ENCODE data around the gene EXD3.
A peak's percentile ranks its signal among the peaks of the same experiment; 100 is the strongest.

EXD3 gene

DNA sequence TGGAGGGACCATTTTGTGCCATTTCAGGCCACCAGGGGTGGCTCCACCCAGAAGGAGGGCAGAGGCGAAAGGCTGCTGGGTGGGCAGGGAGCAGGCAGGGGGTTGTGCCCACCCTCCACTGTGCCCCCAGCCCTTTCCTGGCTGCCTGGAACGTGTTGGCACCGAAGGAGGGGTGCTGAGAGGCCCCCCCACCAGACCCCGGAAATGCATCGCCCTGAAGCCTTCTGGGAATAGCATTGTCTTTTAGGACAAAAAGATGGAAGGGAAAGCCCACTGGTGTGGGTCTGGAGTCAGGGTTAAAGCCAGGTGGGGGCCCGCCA lies 5.3 kb upstream of the EXD3 start:
- TF ChIP-seq CEBPB (IDR thresholded peaks at IDR 0.05) (no peak), RAD21 (IDR thresholded peaks at IDR 0.05; ENCODE audit: low read depth) (no peak), TAF1 (IDR thresholded peaks at IDR 0.05; ENCODE audit: low read depth) (no peak)

DNA sequence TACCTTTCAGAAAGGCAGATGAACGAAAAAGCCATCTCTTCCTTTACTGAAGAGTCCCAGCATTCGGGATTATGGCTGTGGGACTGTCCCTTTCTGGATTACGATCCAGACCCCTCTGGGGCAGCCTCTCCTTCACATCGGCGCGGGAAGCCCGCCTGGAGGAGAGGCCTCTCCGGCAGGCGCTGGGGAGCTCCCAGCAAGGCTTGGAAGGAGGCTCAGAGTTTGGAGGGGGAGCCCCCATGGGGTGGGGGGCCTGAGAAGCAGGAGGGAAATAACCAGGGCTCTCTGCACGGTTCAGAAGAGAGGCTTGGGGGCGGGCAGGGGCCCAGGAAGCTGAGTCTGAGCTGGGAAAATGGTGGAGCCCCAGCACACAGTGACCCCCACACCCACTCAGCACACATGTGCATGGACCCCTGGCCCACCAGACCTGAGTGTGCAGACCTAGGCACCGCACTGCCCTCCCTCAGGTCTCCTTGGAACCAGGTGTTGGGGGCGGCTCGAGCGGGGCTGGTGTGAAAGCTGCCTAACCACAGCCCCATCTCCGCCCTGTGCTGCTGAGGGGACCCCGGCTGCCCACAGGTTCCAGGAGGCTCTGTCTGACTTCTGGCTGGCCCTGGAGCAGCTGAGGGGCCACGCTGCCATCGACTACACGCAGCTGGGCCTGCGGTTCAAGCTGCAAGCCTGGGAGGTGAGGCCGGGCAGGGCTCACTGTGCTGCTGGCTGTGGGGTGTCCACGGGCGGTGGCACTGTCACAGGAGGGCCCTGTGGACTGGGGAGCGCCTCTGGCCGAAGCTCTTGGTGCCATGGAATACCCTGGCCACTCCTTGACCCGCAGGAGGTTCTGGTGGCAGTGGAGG lies 4.7 kb upstream of the EXD3 start:
- no peak for TF ChIP-seq NFIC (IDR thresholded peaks at IDR 0.05)
- no peak for TF ChIP-seq EP300 (IDR thresholded peaks at IDR 0.05; ENCODE audit: borderline replicate concordance)

DNA sequence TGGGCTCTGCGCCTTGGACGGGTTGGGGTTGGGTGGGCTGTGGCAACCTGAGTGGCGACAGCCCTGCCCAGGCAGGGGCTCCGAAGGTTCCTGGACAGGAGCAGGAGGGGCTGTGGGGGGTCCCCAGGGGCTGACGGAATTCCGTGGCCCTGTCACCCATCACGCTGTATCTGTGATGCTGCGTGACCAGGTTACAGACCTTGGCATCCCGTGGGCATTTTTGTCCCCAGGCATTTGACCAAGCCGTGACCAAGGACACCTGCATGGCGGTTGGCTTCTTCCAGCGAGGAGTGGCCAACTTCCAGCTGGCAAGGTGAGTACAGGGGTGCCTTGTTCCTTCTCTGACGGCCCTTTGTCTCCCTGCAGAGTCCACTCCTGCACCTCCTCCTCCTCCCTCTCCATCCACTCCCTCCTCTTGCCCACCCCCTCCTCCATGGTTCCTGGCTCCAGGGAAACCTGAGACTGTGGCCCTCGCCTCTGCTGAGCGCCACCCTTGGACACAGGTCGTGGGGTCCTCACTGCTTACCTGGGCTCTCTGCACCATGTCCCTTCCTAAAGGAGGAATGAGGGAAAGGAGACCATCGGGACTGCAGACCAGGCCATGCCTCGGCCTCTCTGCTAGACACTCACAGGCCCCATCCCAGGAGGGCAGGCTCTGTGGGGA lies 3.2 kb upstream of the EXD3 start:
- no peak for TF ChIP-seq CEBPB (IDR thresholded peaks at IDR 0.05)
- TF ChIP-seq USF1 (IDR thresholded peaks at IDR 0.05) = no peak
- TF ChIP-seq NFIC (IDR thresholded peaks at IDR 0.05) = no peak
- TF ChIP-seq TAF1 (IDR thresholded peaks at IDR 0.05; ENCODE audit: low read depth) = no peak

DNA sequence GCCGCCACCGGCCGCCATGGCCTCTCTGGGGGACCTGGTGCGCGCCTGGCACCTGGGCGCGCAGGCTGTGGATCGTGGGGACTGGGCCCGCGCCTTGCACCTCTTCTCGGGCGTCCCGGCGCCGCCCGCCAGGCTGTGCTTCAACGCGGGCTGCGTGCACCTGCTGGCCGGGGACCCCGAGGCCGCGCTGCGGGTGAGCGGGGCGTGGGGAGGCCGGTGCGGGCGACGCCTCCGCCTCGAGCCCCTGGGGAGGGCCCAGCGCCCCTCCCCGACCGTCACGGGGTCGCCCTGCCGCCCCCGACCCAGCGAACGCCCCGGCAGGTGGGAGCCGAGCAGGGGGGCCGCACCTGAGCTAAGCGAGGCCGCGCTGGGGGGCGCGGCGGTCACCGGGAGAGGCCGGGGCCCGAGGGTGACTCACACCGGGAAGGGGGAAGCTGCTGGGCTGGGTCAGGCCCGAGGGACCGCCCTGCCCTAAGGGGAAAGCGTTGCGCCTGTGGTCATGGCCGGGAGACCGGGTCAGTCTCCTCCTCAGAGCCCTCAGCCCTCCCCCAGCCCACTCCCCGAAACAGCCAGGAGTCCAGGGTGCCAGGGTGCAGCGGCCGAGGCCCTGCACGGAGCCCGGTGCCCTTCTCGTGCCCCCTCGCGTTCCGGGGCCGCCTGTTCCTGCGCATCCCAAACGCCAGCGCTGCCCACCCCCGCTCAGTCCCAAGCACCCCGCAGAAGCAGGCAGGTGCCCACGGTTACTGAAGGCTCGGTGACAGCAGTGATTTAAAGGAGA lies 741 bp upstream of the EXD3 start:
- TF ChIP-seq YY1 (IDR thresholded peaks at IDR 0.05; ENCODE audit: low read depth) = no peak
- TF ChIP-seq RAD21 (IDR thresholded peaks at IDR 0.05; ENCODE audit: low read depth) = no peak
- no peak for TF ChIP-seq EGR1 (IDR thresholded peaks at IDR 0.05)
- no peak for TF ChIP-seq MAX (IDR thresholded peaks at IDR 0.05)
- peak; percentile 65; the same call in 1 of the 2 replicates for TF ChIP-seq ZBTB7A (IDR thresholded peaks at IDR 0.05; ENCODE audit: low read depth)
- no peak for TF ChIP-seq TAF1 (IDR thresholded peaks at IDR 0.05; ENCODE audit: low read depth)
- TF ChIP-seq, protein P1, sequence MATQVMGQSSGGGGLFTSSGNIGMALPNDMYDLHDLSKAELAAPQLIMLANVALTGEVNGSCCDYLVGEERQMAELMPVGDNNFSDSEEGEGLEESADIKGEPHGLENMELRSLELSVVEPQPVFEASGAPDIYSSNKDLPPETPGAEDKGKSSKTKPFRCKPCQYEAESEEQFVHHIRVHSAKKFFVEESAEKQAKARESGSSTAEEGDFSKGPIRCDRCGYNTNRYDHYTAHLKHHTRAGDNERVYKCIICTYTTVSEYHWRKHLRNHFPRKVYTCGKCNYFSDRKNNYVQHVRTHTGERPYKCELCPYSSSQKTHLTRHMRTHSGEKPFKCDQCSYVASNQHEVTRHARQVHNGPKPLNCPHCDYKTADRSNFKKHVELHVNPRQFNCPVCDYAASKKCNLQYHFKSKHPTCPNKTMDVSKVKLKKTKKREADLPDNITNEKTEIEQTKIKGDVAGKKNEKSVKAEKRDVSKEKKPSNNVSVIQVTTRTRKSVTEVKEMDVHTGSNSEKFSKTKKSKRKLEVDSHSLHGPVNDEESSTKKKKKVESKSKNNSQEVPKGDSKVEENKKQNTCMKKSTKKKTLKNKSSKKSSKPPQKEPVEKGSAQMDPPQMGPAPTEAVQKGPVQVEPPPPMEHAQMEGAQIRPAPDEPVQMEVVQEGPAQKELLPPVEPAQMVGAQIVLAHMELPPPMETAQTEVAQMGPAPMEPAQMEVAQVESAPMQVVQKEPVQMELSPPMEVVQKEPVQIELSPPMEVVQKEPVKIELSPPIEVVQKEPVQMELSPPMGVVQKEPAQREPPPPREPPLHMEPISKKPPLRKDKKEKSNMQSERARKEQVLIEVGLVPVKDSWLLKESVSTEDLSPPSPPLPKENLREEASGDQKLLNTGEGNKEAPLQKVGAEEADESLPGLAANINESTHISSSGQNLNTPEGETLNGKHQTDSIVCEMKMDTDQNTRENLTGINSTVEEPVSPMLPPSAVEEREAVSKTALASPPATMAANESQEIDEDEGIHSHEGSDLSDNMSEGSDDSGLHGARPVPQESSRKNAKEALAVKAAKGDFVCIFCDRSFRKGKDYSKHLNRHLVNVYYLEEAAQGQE (IDR thresholded peaks at IDR 0.05; ENCODE audit: low read depth) = no peak
- no peak for TF ChIP-seq USF1 (IDR thresholded peaks at IDR 0.05)

GRCh38 chr9:137421838-137422603 lies 941 bp downstream of the EXD3 start:
- TF ChIP-seq EGR1 (IDR thresholded peaks at IDR 0.05) = no peak
- TF ChIP-seq RAD21 (IDR thresholded peaks at IDR 0.05; ENCODE audit: low read depth) = no peak
- 0 out of 2 replicates have a peak, but pooled peaks have one; percentile 24 for TF ChIP-seq MAX (IDR thresholded peaks at IDR 0.05)
- no peak for TF ChIP-seq TAF1 (IDR thresholded peaks at IDR 0.05; ENCODE audit: low read depth)
- TF ChIP-seq TEAD4 (IDR thresholded peaks at IDR 0.05) = no peak
- no peak for TF ChIP-seq ZBTB7A (IDR thresholded peaks at IDR 0.05; ENCODE audit: low read depth)
- no peak for TF ChIP-seq YY1 (IDR thresholded peaks at IDR 0.05; ENCODE audit: low read depth)
- TF ChIP-seq USF1 (IDR thresholded peaks at IDR 0.05) = no peak
- no peak for TF ChIP-seq TCF12 (IDR thresholded peaks at IDR 0.05; ENCODE audit: low read depth)

DNA sequence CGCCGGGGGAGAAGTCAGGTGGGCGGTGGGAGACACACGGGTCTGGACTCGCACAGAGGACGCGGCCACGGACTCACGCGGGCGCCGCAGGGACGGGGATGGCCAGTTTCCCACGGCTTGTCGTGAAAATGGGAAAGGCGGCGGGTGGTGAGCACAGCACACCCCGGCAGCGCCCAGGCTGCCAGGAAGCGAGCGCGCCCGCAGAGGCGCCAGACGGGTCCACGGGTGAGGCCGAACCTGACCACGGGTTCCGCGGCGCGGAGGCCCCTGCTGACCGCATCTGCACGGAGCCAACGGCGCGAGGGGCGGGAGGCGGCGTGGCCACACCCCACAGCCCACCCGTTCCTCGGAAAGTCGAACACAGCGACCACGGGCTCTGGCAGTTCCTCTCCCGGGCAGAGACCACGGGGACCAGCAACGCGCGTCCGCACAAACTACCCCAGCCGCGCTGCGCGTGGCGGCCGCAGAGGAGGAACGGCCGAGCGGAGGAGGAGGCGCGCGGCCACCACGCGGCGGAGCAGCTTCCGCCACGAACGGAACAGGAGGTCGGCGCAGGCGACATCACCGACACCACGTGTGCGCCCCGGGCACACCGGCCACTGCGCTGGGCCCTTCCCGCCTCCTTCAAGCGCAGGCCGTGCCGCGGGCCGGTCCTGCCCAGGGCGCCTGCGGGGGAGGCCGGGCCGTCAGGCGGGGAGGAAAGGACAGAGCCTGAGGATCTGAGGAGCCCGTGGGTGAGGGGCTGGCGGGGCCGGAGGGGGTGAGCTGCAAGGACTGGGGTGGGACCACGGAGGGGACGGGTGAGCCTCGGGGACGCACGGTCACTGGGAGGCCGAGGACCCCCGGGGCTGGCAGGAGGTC lies 5.6 kb downstream of the EXD3 start:
- TF ChIP-seq CEBPB (IDR thresholded peaks at IDR 0.05) (no peak), TCF12 (IDR thresholded peaks at IDR 0.05; ENCODE audit: low read depth) (no peak), TEAD4 (IDR thresholded peaks at IDR 0.05) (no peak), RAD21 (IDR thresholded peaks at IDR 0.05; ENCODE audit: low read depth) (no peak), EGR1 (IDR thresholded peaks at IDR 0.05) (no peak), USF1 (IDR thresholded peaks at IDR 0.05) (no peak), FOXM1 (IDR thresholded peaks at IDR 0.05; ENCODE audit: borderline replicate concordance, low read depth) (no peak), CREB1 (IDR thresholded peaks at IDR 0.05; ENCODE audit: low read depth) (no peak), ZBTB7A (IDR thresholded peaks at IDR 0.05; ENCODE audit: low read depth) (no peak), NFIC (IDR thresholded peaks at IDR 0.05) (no peak), YY1 (IDR thresholded peaks at IDR 0.05; ENCODE audit: low read depth) (no peak), MAX (IDR thresholded peaks at IDR 0.05) (no peak), EP300 (IDR thresholded peaks at IDR 0.05; ENCODE audit: borderline replicate concordance) (no peak), TAF1 (IDR thresholded peaks at IDR 0.05; ENCODE audit: low read depth) (no peak)
- TF ChIP-seq, protein P1 (IDR thresholded peaks at IDR 0.05; ENCODE audit: low read depth) = no peak

Data from Ishikawa (cell line).